ENCODE data around the gene IFI30.

DNA sequence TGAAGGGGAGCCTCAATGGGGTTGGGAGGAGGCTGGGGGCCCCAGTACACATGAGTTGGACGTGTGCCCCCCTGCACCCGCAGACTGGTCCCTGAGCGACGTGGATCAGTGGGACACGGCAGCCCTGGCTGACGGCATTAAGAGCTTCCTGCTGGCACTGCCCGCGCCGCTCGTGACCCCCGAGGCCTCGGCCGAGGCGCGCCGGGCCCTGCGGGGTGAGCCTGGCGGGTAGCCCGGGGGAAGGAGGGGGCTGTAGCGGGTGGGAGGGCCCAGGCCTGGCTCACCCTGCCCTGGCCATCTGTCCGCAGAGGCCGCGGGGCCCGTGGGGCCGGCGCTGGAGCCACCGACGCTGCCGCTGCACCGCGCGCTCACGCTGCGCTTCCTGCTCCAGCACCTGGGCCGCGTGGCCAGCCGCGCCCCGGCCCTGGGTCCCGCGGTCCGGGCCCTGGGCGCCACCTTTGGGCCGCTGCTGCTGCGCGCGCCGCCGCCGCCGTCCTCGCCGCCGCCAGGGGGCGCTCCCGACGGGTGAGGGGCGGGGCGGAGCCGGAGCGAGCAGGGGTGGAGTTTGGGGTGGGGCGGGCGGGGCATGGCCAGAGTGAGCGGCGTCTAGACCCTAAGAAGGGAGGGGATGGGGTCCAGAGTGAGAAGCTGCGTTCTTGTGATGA is 12.5 kb upstream of the IFI30 start:
- peak; percentile 62 to 83 (median 82) for TF ChIP-seq CTCF (IDR thresholded peaks at IDR 0.05)
- no peak for TF ChIP-seq EP300 (IDR thresholded peaks at IDR 0.05)
- no peak for TF ChIP-seq POLR2A (IDR thresholded peaks at IDR 0.05; ENCODE audit: low read depth)
- no peak for TF ChIP-seq POLR2AphosphoS5 (IDR thresholded peaks at IDR 0.05)
